PC-9 (cell line): Measurements from ENCODE around the gene CD2AP.

Experiments used
- EZH2 ChIP-seq: fragments of 200-600 bp; sonication (generic); IDR thresholded peaks from 2 replicates; pipeline ENCODE4 v1.8.0; 2017; ENCODE audit warnings: antibody characterized with exemption, low read depth
- TF ChIP-seq, protein P1 (sequence below): fragments of 200-600 bp; sonication (generic); conservative IDR thresholded peaks from 2 replicates; pipeline ENCODE4 v1.6.1; 2017; ENCODE audit warnings: mixed run types, antibody characterized with exemption, mild to moderate bottlenecking, moderate library complexity

DNA sequence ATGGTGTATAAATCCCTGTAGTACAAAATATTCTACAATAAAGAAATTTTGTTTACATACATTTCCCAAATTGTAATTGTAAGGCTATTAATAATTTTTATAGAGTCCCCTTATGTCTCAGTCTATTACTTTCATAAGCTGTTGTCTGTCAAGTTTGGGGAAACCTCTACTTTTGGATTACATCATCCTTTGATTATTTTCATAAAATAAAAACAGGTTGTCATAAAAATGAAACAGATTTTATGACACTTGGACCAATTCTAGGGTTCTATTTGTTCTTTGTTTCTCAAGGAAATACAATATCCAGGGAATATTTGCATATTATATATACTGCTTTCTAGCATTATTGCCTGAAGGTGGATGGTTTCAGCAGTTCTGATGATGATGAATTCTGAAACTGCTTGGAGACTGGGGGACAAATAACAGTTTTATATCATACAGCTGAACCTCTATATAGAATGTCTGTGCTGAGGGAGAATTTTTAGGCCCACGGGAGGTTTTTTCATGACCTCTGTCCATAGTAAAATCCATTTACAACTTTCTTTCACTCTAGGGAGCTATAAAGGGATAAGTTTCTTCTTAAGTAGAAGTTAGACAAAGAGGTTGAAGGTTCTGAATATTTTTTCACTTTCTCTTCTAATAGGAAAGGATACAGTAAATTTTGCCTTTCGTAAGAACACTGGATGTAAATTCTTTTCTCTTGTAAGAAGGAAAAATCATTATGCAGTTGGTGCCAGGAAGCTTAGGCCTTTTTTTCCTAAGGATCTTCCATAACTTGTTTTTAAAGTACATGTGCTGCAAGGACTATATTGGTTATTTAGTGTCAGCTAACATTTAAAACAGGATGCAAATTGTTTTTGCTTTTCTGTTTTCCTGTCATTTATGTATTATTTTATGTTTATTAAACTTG, 58.0 kb downstream of the CD2AP start:
- TF ChIP-seq, protein P1, sequence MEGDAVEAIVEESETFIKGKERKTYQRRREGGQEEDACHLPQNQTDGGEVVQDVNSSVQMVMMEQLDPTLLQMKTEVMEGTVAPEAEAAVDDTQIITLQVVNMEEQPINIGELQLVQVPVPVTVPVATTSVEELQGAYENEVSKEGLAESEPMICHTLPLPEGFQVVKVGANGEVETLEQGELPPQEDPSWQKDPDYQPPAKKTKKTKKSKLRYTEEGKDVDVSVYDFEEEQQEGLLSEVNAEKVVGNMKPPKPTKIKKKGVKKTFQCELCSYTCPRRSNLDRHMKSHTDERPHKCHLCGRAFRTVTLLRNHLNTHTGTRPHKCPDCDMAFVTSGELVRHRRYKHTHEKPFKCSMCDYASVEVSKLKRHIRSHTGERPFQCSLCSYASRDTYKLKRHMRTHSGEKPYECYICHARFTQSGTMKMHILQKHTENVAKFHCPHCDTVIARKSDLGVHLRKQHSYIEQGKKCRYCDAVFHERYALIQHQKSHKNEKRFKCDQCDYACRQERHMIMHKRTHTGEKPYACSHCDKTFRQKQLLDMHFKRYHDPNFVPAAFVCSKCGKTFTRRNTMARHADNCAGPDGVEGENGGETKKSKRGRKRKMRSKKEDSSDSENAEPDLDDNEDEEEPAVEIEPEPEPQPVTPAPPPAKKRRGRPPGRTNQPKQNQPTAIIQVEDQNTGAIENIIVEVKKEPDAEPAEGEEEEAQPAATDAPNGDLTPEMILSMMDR: no peak
- TF ChIP-seq EZH2: no peak
